ENCODE measurements around the gene RBM33.

- TF ChIP-seq ZHX1 (CRISPR knock-in tag; IDR thresholded peaks at IDR 0.05; ENCODE audit: low read depth) (no peak), TCF7L2 (IDR thresholded peaks at IDR 0.05; ENCODE audit: low read depth, low read length) (no peak), MAX (IDR thresholded peaks at IDR 0.05) (no peak), POGZ (CRISPR knock-in tag; IDR thresholded peaks at IDR 0.05) (no peak), CTCF (CRISPR knock-in tag; IDR thresholded peaks at IDR 0.05) (no peak), NONO (IDR thresholded peaks at IDR 0.05) (no peak), NONO (CRISPR knock-in tag; conservative IDR thresholded peaks at IDR 0.05) (no peak)
Observed at GRCh38 chr7:155735442-155736115, 91.1 kb downstream of the RBM33 start.
